T follicular helper cell (primary cell): Measurements from ENCODE around the gene SLC2A11.
"Not testable (repeated sequence)": the region's sequence is repeated elsewhere in the genome, so short reads cannot be mapped to it uniquely, and the experiment has no call there.

Experiments
- DNase-seq: peaks from one replicate; pipeline ENCODE4 v3.0.0-alpha.2; 2020; ENCODE audit warnings: low read depth

The SLC2A11 gene

DNA sequence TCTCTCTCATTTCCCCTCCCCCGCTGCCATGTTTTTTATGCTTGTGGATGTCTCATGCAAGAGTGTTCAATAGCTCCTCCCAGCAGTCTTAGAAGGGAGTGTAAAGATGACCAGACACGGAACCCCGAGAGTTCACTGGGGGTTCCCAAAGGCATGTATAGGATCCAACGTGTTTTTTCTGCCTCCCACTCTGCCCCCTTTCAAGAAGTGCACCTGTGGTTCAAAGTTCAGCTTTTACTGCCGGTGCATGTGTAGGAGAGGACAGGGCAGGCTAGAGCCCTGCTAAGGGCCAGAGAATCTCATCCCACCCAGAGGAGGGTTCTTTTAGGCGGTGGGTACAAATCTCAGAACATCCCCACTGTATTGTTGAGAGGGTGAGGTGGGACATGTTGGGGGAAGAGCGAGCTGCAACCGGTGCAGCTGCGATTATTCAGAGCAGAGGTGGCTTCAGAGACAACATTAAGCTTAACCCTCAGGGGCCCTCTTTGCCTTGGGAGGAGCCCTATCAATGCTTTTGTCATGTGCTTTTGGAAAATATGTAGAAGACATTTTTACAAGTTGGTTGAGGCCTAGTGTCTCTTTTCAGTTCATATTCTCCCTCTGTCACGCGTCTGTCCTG lies 51.0 kb downstream of the SLC2A11 start:
- no peak for DNase-seq

DNA sequence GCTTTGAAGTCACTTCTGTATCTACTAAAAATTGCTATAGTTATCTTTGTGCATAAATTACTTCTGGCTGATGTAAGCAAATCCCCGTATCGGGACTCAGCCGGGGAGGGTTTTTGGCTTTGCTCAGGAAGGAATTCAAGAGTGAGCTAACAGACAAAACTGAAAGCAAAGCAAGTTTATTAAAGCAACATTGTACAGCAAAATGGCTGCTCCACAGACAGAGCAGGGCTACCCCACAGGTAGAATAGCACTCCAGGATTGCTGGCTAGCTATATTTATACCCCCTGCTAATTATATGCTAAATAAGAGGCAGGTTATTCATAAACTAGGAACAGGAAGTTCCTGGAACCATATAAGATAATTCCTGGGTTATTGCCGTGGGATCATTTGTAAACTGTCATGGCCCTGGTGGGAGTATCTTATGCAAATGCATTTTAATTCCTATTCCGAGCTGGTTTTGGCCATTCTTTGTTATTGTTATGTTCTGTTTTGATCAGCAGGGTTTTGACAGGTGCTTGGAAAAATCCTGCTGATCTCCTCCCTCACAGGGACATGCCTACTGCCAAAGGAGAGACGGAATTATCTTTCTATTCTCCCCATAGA lies 51.7 kb downstream of the SLC2A11 start:
- DNase-seq: no peak

DNA sequence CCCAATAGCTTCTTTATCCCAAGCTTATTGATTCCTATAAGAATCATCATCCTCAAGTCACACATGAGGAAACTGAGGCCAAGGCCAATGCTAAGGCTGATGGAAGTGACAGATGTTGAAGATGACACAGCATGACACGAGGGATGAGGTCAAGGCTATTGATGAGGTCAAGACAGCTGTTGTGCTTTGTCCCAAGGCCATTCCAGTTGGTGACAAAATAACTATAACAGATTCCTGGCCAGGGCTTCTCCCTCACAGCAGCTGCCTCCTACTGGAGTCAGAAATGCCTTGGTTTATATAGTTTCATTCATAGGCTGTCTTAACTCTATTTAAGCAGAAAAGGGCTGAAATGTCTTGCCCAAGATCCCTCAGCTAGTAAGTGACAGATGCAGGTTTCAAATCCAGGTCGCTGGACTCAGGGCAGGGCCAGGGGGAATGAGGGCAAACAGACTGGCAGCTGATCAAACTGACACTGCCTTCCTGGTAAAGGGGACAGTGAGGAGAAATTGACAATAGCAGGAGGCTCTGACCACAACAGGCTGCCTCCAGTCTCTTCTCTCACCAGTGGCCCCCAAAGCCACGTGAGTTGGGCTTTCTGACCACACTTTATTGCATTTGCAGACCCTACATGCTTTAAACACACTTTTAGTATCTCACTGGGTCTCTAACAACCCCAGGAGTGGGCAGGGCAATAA lies 53.0 kb downstream of the SLC2A11 start:
- DNase-seq: no peak

DNA sequence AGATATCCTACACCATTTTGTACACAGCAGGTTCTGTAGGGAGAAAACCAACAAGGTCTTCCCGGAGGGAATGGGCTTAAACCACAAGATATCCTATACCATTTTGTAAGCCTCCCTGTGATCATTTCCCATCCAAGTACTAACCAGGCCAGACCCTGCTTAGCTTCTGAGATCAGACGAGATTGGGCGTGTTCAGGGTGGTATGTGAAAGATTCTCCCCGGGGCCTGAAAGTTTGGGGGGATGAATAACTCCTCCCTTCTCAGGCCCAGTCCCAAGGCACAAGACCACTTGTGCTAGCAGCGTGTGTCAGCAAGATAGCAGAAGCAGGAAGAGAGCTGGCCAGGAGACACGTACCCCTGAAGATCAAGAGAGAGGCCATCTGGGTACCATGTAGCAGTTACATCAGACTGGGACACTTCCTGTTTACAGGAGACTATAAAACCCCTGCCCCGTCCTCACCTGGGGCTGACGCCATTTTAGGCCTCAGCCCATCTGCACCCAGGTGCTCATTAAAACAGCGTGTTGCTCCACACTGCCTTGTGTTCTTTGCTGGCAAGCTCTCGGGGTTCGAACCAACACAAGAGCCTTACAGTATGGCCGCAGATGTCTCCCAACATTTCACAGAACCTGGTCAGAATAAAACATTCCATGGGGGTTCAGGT lies 53.8 kb downstream of the SLC2A11 start:
- DNase-seq: no peak

- DNase-seq: no peak
Observed at GRCh38 chr22:23912293-23912903, 54.7 kb downstream of the SLC2A11 start.

DNA sequence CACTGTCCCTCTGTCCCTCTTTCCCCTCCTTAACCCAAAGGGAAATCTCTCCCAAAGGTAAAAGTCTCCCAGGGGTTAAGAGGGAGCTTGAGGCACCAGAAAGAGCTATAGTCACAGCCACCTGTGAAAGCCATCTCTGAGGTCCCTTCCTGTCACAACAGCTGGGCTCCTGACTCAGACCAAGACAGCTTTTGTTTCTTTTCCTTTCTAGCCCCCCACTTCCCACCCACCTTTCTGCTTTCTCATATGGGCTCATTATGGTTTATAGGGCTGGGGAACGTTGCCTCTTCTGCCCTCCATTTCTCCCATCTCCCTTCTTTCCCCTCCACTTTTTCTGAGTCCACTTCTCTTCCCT lies 55.6 kb downstream of the SLC2A11 start:
- DNase-seq: no peak

GRCh38 chr22:23913661-23914353 lies 56.1 kb downstream of the SLC2A11 start:
- DNase-seq: peak; percentile 95

DNA sequence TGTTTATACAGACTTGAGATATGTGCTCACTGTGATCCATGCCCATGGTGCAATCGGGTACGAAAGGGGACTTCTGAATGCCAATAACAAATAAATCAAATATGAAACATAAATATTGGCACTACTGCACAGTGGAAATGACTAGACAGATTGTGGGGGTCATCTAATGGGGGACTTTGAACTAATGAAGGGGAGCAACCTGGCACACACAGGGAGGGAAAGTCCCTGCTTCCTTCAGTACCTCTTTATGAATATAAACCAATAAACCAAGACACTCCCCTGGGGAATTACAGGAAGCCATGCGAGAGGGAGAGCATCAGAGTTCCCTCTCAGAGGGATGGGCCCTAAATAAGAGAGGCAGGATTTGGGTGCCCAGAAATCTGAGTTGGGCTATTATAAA lies 57.6 kb downstream of the SLC2A11 start:
- DNase-seq: no peak

DNA sequence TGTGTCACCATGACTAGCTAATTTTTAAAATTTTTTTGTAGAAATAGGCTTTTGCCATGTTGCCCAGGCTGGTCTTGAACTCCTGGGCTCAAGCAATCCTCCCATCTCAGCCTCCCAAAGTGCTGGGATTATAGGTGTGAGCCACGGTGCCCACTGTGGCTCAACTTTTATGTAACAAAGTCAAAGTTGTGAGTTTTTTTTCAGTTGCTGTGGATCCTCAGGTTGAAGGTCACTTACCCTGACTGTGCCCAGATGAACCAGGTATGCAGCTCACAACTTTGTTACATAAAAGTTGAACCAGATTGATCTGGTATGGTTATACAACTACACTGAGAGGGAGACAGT lies 62.6 kb downstream of the SLC2A11 start:
- not testable (repeated sequence) for DNase-seq

GRCh38 chr22:23921586-23922201 lies 64.0 kb downstream of the SLC2A11 start:
- not testable (repeated sequence) for DNase-seq

GRCh38 chr22:23922921-23923320 lies 65.2 kb downstream of the SLC2A11 start:
- no peak for DNase-seq

DNA sequence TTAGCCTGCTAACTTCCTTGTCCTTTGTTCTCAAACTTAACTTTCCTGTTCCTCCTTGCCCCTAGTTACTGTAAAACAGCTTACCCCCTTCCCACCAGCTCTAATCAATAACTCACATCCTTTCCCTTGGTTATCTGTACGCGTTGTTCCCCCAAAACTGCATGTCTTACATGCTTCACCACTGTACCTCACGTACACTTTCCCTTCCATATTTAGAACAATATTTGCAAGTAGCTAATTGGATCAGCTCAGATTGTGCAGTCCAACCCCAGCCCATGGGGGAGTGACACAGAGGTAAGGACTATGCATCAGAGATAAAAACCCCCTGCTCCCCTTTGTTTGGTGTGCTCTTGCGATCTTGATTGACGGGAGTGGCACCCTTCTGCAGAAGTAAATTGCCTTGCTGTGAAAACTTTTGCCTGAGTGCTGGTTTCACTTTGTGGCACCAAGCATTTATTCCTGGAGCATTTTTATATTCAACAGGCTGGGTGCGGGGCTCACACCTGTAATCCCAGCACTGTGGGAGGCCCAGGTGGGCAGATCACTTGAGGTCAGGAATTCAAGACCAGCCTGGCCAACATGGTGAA lies 67.4 kb downstream of the SLC2A11 start:
- no peak for DNase-seq

DNA sequence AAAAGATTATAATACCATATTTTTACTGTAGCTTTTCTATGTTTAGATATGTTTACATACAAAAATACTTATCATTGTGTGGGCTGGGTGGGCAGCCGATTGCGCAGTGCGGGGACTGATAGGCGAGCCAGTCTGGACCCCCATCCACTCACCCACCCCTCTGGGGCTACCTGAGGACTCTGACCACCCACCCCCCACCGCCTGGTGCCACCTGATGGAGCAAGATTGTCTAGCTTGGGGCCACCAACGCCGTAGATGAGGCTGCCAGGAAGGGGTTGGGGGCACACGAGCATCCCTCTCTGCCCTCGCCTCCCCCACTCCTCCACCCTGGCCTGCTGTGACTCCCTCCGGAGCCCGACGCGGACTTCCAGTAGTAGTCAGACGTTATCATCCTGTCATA lies 68.9 kb downstream of the SLC2A11 start:
- DNase-seq: no peak
